IMR-90 (cell line): ENCODE measurements around the gene MPP4. TPM values are rescaled to one million over a fixed set of nuclear protein-coding genes. Genes with fewer than 3 reads are reported as not detected.

Source experiments
- ATAC-seq: fragments of 200-7000 bp; cut with Tn5 transposase; 2 replicates; pipeline ENCODE4 v1.9.1; 2020; ENCODE audit warnings: low read depth, mild to moderate bottlenecking, moderate library complexity
- BruUV-seq: library from RNA; stranded (reverse); fragments of 400-500 nt; replicated peaks from 2 replicates; lab custom pipeline; 2021; lab: Mats Ljungman, UMichigan
- CTCF ChIA-PET: fragments of 300-600 bp; formaldehyde crosslinking; extraction: SDS; loops from one replicate; lab custom pipeline; 2021; ENCODE audit warnings: antibody characterized with exemption; lab: Yijun Ruan, JAX
- POLR2A ChIA-PET: fragments of 300-600 bp; sonication (Branson Sonifier 250); formaldehyde crosslinking; loops from one replicate; lab custom pipeline; 2022; ENCODE audit warnings: antibody characterized with exemption; ENCODE audit not compliant: unreplicated experiment; lab: Charles Lee
- DNase-seq: peaks from one replicate; pipeline ENCODE4 v3.0.0; 2013
- H2AFZ ChIP-seq: replicated peaks from 2 replicates; pipeline ENCODE3; 2013; ENCODE audit warnings: low read length, mild to moderate bottlenecking; ENCODE audit not compliant: poor library complexity
- H2AK5ac ChIP-seq: 2 replicates; pipeline ENCODE4 v1.6.1; 2013; ENCODE audit warnings: low read depth, low read length, inconsistent platforms
- H2AK9ac ChIP-seq: replicated peaks from 2 replicates; pipeline ENCODE3; 2013; ENCODE audit warnings: mild to moderate bottlenecking, low read depth, low read length, moderate library complexity; ENCODE audit not compliant: poor library complexity
- H2BK120ac ChIP-seq: 2 replicates; pipeline ENCODE4 v1.6.1; 2013; ENCODE audit warnings: low read depth, low read length, inconsistent platforms
- H2BK15ac ChIP-seq: 3 replicates; pipeline ENCODE4 v1.6.1; 2013; ENCODE audit warnings: low read depth, low read length, inconsistent platforms
- H2BK20ac ChIP-seq: 2 replicates; pipeline ENCODE4 v1.6.1; 2013; ENCODE audit warnings: low read depth, mild to moderate bottlenecking, inconsistent platforms, low read length, moderate library complexity
- H2BK5ac ChIP-seq: 2 replicates; pipeline ENCODE4 v1.6.1; 2013; ENCODE audit warnings: mild to moderate bottlenecking, low read depth, low read length, inconsistent platforms; ENCODE audit not compliant: poor library complexity, severe bottlenecking
- H3K14ac ChIP-seq: replicated peaks from 2 replicates; pipeline ENCODE4 v1.6.1; 2013; ENCODE audit warnings: low read depth, low read length, inconsistent platforms
- H3K18ac ChIP-seq: 2 replicates; pipeline ENCODE4 v1.6.1; 2013; ENCODE audit warnings: low read depth, low read length, control low read depth
- H3K23ac ChIP-seq: 2 replicates; pipeline ENCODE4 v1.6.1; 2013; ENCODE audit warnings: low read depth, low read length, inconsistent platforms
- H3K27ac ChIP-seq: 2 replicates; pipeline ENCODE4 v1.5.1; 2013; ENCODE audit warnings: mild to moderate bottlenecking, control low read depth, low read length; ENCODE audit not compliant: insufficient read depth
- H3K27me3 ChIP-seq: 2 replicates; pipeline ENCODE4 v1.6.1; 2013; ENCODE audit warnings: low read length; ENCODE audit not compliant: control insufficient read depth, insufficient read depth
- H3K36me3 ChIP-seq: 2 replicates; pipeline ENCODE4 v1.6.1; 2013; ENCODE audit warnings: low read length, mixed read lengths; ENCODE audit not compliant: control insufficient read depth, insufficient read depth
- H3K4ac ChIP-seq: 2 replicates; pipeline ENCODE4 v1.6.1; 2013; ENCODE audit warnings: low read depth, low read length, inconsistent platforms
- H3K4me1 ChIP-seq: 2 replicates; pipeline ENCODE4 v1.6.1; 2013; ENCODE audit warnings: low read length, mixed read lengths; ENCODE audit not compliant: control insufficient read depth, insufficient read depth
- H3K4me2 ChIP-seq: 2 replicates; pipeline ENCODE4 v1.6.1; 2013; ENCODE audit warnings: low read depth, mild to moderate bottlenecking, control low read depth, low read length, moderate library complexity
- H3K4me3 ChIP-seq: 2 replicates; pipeline ENCODE4 v1.5.1; 2013; ENCODE audit warnings: low read depth, mild to moderate bottlenecking, control low read depth, low read length, moderate library complexity; ENCODE audit not compliant: insufficient read depth
- H3K56ac ChIP-seq: 2 replicates; pipeline ENCODE4 v1.6.1; 2013; ENCODE audit warnings: low read length, inconsistent platforms; ENCODE audit not compliant: insufficient read depth; ENCODE audit errors: extremely low read depth
- H3K79me1 ChIP-seq, 2 experiments: 2 replicates each; pipeline ENCODE4 v1.6.1; 2013; ENCODE audit warnings: low read length in 2 of 2, inconsistent platforms in 1 of 2, low read depth in 1 of 2
- H3K9ac ChIP-seq: 2 replicates; pipeline ENCODE4 v1.6.1; 2013; ENCODE audit warnings: low read depth, low read length, control low read depth
- H3K9me1 ChIP-seq: 2 replicates; pipeline ENCODE4 v1.6.1; 2013; ENCODE audit warnings: low read length, inconsistent platforms; ENCODE audit not compliant: insufficient read depth
- H3K9me3 ChIP-seq: 2 replicates; pipeline ENCODE4 v1.6.1; 2013; ENCODE audit warnings: low read length; ENCODE audit not compliant: control insufficient read depth, insufficient read depth
- H4K20me1 ChIP-seq: 2 replicates; pipeline ENCODE4 v1.6.1; 2013; ENCODE audit warnings: low read length, inconsistent platforms; ENCODE audit not compliant: insufficient read depth
- H4K5ac ChIP-seq: 2 replicates; pipeline ENCODE4 v1.6.1; 2013; ENCODE audit warnings: mild to moderate bottlenecking, low read depth, low read length, control low read depth
- H4K8ac ChIP-seq, 2 experiments: 2 replicates each; pipeline ENCODE4 v1.6.1; 2013; ENCODE audit warnings: low read depth in 2 of 2, low read length in 2 of 2, control low read depth in 1 of 2, inconsistent platforms in 1 of 2
- H4K91ac ChIP-seq: 2 replicates; pipeline ENCODE4 v1.6.1; 2013; ENCODE audit warnings: low read depth, low read length, inconsistent platforms; ENCODE audit not compliant: insufficient read depth
- BHLHE40 ChIP-seq: fragments of 150-350 bp; IDR thresholded peaks from 2 replicates; pipeline ENCODE4 v1.6.1; 2016; ENCODE audit warnings: mild to moderate bottlenecking, low read depth, low read length
- CEBPB ChIP-seq: IDR thresholded peaks from 2 replicates; pipeline ENCODE4 v1.6.1; 2012; ENCODE audit warnings: low read depth, low read length, improper control_type of control experiment
- CHD1 ChIP-seq: IDR thresholded peaks from 2 replicates; pipeline ENCODE4 v1.6.1; 2012; ENCODE audit warnings: low read depth, low read length, improper control_type of control experiment
- FOS ChIP-seq: fragments of 150-350 bp; IDR thresholded peaks from 2 replicates; pipeline ENCODE4 v1.6.1; 2016; ENCODE audit warnings: low read depth, low read length
- MAFK ChIP-seq: IDR thresholded peaks from 2 replicates; pipeline ENCODE4 v1.6.1; 2012; ENCODE audit warnings: low read depth, low read length, improper control_type of control experiment
- MAZ ChIP-seq: IDR thresholded peaks from 2 replicates; pipeline ENCODE4 v1.6.1; 2012; ENCODE audit warnings: low read depth, mild to moderate bottlenecking, low read length, improper control_type of control experiment, moderate library complexity, borderline replicate concordance
- MXI1 ChIP-seq: IDR thresholded peaks from 2 replicates; pipeline ENCODE4 v1.6.1; 2012; ENCODE audit warnings: low read depth, mild to moderate bottlenecking, low read length, moderate library complexity, borderline replicate concordance
- NFE2L2 ChIP-seq: fragments of 150-350 bp; IDR thresholded peaks from 2 replicates; pipeline ENCODE4 v1.6.1; 2016; ENCODE audit warnings: low read depth, mild to moderate bottlenecking, low read length
- POLR2A ChIP-seq: IDR thresholded peaks from 2 replicates; pipeline ENCODE4 v1.6.1; 2012; ENCODE audit warnings: mild to moderate bottlenecking, low read depth, low read length
- RAD21 ChIP-seq: IDR thresholded peaks from 2 replicates; pipeline ENCODE4 v1.6.1; 2012; ENCODE audit warnings: low read length, improper control_type of control experiment
- RCOR1 ChIP-seq: IDR thresholded peaks from 2 replicates; pipeline ENCODE4 v1.6.1; 2012; ENCODE audit warnings: mild to moderate bottlenecking, low read length, improper control_type of control experiment; ENCODE audit not compliant: insufficient replicate concordance
- RFX5 ChIP-seq: IDR thresholded peaks from 2 replicates; pipeline ENCODE4 v1.8.0; 2012; ENCODE audit warnings: low read depth, mild to moderate bottlenecking, low read length, moderate library complexity
- SMC3 ChIP-seq: fragments of 150-350 bp; IDR thresholded peaks from 2 replicates; pipeline ENCODE4 v1.6.1; 2016; ENCODE audit warnings: low read depth, mild to moderate bottlenecking, antibody characterized with exemption, low read length, moderate library complexity
- WGBS, 2 experiments: methylation state at CpG; one replicate each; pipeline versions ENCODE4 v1.1.5 to v1.1.7; 2013; ENCODE audit warnings: missing lambda C conversion rate in 2 of 2; ENCODE audit not compliant: insufficient read length in 1 of 2; ENCODE audit errors: extremely low coverage in 2 of 2; 5-methylcytosine and 5-hydroxymethylcytosine counted together
- dilution Hi-C: fragments of 300-500 bp; cut with HindIII; formaldehyde crosslinking; loops from one replicate; pipeline ENCODE4 v1.14.3; 2018; ENCODE audit warnings: low sequenced_read_pairs; ENCODE audit not compliant: unreplicated experiment
- in situ Hi-C: fragments of 300-500 bp; cut with MboI; formaldehyde crosslinking; loops from 3 replicates; pipeline ENCODE4 v1.14.3; 2019; ENCODE audit warnings: low sequenced_read_pairs, inconsistent platforms, mixed read lengths
- intact Hi-C: fragments of 100-400 bp; cut with micrococcal nuclease; formaldehyde crosslinking; loops from 2 replicates; pipeline ENCODE4 v1.10.0; 2022
- polyA plus RNA-seq, 3 experiments: library from polyadenylated mRNA; depleted of rRNA; stranded (reverse); fragments of >200 nt; gene quantifications; 2 replicates each; pipeline ENCODE4 v1.2.3, GENCODE V29; 2012; ENCODE audit warnings: low replicate concordance in 1 of 3
- total RNA-seq: library from RNA; depleted of rRNA; stranded (reverse); fragments of >200 nt; gene quantifications from 2 replicates; pipeline ENCODE4 v1.2.3, GENCODE V29; 2012
- TF ChIP-seq, protein P1 (sequence below): conservative IDR thresholded peaks from 2 replicates; pipeline ENCODE4 v1.5.1; 2012; ENCODE audit warnings: mild to moderate bottlenecking, low read depth, low read length, improper control_type of control experiment
- TF ChIP-seq, protein P2 (sequence below): fragments of 150-350 bp; IDR thresholded peaks from 2 replicates; pipeline ENCODE4 v1.6.1; 2016; ENCODE audit warnings: low read depth, mild to moderate bottlenecking, low read length, moderate library complexity, borderline replicate concordance
- TF ChIP-seq, protein P3 (sequence below): fragments of 150-350 bp; IDR thresholded peaks from 2 replicates; pipeline ENCODE4 v1.6.1; 2017; ENCODE audit warnings: mild to moderate bottlenecking, antibody characterized with exemption, low read length, low read depth

The MPP4 gene
- total and polyA plus RNA-seq, 2 of the 4 experiments (the other 2 are of a cell fraction) = 11.8 to 14.9 TPM

DNA sequence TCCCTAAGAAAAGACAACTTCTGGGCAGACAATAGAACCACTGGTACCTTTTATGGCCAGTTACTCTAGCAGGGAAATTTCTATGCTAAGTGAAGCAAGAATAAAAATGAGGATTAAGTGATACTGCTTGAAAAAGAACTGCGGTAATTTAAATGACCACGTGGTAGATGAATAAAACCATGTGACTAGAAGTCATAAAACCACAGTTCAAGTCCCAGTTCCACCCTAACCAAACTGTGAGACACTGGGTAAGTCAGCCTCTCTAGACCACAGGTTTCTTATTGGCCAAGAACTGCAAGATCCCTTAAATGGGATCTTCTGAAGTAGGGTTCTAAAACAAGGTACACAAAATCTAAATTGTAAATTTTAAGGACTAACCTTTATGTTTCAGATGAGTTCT, 67.9 kb downstream of the MPP4 start:
- ChIA-PET CTCF (no interaction called here), POLR2A (no interaction called here)
- no peak for TF ChIP-seq CHD1
- TF ChIP-seq MAZ = no peak
- no peak for TF ChIP-seq FOS
- no peak for TF ChIP-seq CEBPB
- no peak for TF ChIP-seq RCOR1
- TF ChIP-seq, protein P1, sequence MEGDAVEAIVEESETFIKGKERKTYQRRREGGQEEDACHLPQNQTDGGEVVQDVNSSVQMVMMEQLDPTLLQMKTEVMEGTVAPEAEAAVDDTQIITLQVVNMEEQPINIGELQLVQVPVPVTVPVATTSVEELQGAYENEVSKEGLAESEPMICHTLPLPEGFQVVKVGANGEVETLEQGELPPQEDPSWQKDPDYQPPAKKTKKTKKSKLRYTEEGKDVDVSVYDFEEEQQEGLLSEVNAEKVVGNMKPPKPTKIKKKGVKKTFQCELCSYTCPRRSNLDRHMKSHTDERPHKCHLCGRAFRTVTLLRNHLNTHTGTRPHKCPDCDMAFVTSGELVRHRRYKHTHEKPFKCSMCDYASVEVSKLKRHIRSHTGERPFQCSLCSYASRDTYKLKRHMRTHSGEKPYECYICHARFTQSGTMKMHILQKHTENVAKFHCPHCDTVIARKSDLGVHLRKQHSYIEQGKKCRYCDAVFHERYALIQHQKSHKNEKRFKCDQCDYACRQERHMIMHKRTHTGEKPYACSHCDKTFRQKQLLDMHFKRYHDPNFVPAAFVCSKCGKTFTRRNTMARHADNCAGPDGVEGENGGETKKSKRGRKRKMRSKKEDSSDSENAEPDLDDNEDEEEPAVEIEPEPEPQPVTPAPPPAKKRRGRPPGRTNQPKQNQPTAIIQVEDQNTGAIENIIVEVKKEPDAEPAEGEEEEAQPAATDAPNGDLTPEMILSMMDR = no peak
- TF ChIP-seq, protein P2, sequence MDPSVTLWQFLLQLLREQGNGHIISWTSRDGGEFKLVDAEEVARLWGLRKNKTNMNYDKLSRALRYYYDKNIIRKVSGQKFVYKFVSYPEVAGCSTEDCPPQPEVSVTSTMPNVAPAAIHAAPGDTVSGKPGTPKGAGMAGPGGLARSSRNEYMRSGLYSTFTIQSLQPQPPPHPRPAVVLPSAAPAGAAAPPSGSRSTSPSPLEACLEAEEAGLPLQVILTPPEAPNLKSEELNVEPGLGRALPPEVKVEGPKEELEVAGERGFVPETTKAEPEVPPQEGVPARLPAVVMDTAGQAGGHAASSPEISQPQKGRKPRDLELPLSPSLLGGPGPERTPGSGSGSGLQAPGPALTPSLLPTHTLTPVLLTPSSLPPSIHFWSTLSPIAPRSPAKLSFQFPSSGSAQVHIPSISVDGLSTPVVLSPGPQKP = no peak
- TF ChIP-seq NFE2L2 = no peak
- no peak for TF ChIP-seq RFX5
- no peak for TF ChIP-seq MAFK
- TF ChIP-seq, protein P3, sequence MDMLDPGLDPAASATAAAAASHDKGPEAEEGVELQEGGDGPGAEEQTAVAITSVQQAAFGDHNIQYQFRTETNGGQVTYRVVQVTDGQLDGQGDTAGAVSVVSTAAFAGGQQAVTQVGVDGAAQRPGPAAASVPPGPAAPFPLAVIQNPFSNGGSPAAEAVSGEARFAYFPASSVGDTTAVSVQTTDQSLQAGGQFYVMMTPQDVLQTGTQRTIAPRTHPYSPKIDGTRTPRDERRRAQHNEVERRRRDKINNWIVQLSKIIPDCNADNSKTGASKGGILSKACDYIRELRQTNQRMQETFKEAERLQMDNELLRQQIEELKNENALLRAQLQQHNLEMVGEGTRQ = no peak
- no peak for TF ChIP-seq POLR2A
- no peak for TF ChIP-seq RAD21
- TF ChIP-seq BHLHE40 = no peak
- TF ChIP-seq SMC3 = no peak
- TF ChIP-seq MXI1 = no peak
- DNase-seq (no peak), ATAC-seq (no peak)
- Histone ChIP-seq H3K4ac (no peak overlapping the region), H2AK5ac (no peak overlapping the region), H3K4me2 (no peak overlapping the region), H3K27me3 (no peaks in the 10 kb centered on the region), H2BK15ac (no peak overlapping the region), H3K9me1 (no peaks in the 10 kb centered on the region; the same call in 1 of the 2 replicates), H3K79me1 (no peaks in the 10 kb centered on the region), H2BK5ac (no peak overlapping the region), H4K5ac (no peak overlapping the region), H3K23ac (no peak overlapping the region), H2AK9ac (no peak overlapping the region), H3K4me3 (no peak overlapping the region), H4K8ac (no peak overlapping the region), H3K4me1 (no peaks in the 10 kb centered on the region), H3K14ac (no peak overlapping the region), H2AFZ (no peak overlapping the region), H3K18ac (no peak overlapping the region), H2BK120ac (no peak overlapping the region), H3K9ac (no peak overlapping the region), H4K20me1 (no peaks in the 10 kb centered on the region), H3K56ac (no peak overlapping the region), H2BK20ac (no peak overlapping the region), H4K91ac (no peak overlapping the region), H3K9me3 (no peaks in the 10 kb centered on the region), H3K27ac (no peak overlapping the region), H3K36me3 (peaks cover 21% of the 10 kb centered on the region)
- intact Hi-C loops = loop anchor here (5.0 kb wide), 1 partner anchor 238 kb away; no protein-coding TSS in a partner anchor
- no CpG with 5 or more reads among the region's 2 CpGs for WGBS, 2 experiments
- no TSS peak for BruUV-seq
- in situ Hi-C loops = no loop called here
- dilution Hi-C loops = no loop called here
